HG03280 (cell line): ENCODE results near the gene FBXL4.
"Not testable (repeated sequence)": the region's sequence is repeated elsewhere in the genome, so short reads cannot be mapped to it uniquely, and the experiment has no call there.

Experiments
- ATAC-seq: cut with Tn5 transposase; IDR thresholded peaks from one replicate; pipeline ENCODE4 v1.9.1; 2021; ENCODE audit warnings: mild to moderate bottlenecking, moderate library complexity; ENCODE audit not compliant: unreplicated experiment

The FBXL4 gene

DNA sequence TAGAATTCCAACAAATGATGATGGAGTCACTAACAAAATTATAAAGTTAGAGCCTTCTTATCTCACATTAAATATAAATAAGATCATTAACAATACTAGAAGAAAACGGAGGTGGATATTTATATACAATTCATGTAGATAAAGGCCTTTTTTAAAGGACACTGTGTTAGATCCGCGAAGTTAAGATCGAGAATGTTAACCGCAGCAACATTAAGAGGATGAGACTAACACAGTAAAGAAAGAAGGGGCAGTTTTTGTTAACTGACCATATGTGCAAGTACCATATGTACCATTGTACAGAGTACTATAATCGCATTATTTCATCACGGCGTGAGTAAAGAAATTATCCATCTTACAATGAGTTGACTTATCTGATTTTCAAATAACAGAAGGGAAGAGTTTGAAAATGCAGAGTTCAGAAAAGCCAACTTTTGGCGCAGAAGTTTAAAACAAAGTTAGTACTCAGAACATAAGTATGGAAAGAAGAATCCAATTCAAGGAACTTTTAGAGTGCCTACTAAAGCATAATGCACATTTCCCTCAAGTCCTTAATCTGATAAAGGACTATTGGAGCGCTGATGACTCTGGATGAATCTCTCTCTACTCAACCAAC is 1.4 kb downstream of the FBXL4 start:
- ATAC-seq = no peak

DNA sequence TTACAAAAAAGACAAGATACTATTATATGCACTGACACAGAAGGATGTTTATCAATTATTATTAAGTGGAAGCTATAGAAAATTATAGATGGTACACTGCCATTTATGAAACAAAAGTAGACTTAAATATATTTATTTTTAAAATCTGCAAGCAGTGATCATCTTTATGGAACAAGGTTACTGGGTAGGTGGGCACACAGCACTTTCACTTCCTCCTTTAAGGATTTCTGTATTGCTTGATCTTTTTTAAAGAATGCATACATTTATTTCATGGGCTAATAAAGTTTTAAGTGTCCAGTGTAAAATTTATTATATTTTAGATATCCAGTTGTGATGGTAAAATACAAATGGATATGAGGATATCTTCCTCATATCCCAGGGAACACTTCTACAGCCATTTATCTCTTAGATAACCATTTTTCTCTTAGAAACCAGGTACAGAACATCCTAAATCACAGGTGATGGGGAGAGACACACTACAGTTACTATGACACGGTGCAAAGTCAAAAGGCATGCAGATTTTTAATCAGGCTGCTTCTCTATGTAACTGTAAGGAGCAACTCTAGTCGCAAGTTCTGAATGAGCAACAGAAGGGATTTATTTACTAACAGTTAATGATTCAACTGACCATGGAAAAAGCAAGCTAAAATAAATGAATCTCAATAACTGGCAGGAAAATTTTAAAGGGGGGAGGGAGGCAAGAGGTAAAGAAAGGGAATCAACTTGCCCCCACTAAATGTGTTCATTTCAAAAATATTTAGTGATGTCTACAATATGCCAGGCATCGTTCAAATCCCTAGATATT is 2.2 kb downstream of the FBXL4 start:
- ATAC-seq = no peak

DNA sequence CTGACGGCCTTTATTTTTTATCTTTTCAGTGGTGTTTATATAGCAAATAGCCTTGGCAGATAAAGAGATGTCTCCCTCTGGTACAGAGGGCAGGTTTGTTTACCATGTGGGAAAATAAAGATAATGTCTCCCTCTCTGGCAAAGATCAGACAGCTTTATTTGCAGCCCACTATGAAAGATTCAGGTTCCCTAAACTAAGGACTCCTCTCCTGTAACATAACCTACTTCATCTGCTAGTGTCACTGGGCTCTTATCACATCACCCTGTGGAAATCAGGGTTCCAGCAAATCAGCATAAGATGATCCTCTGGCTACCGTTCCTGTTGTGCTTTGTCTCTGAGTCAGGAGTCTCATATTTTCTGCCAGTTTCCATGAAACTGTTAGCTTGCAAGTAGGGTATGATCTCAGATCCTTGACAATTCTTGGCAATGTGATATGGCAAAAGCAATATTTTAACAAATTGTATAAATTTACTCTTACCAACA is 3.1 kb downstream of the FBXL4 start:
- ATAC-seq = no peak

DNA sequence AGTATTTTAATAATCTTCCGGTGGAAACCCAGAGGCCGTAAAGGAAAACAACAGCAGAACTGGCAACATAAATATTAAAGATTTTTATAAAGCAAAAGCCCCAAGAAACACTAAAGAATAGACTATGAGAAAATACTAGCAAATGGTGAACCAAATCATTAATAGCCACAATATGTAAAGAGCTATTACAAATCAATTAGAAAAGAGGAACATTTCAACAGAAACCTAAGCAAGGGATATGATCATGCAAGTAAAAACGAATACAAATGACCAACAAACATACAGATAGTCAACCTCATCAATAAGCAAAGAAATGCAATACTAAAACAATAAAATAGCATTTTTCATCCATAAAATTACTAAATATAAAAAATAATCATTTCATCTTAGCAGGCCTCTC is 3.6 kb downstream of the FBXL4 start:
- no peak for ATAC-seq

DNA sequence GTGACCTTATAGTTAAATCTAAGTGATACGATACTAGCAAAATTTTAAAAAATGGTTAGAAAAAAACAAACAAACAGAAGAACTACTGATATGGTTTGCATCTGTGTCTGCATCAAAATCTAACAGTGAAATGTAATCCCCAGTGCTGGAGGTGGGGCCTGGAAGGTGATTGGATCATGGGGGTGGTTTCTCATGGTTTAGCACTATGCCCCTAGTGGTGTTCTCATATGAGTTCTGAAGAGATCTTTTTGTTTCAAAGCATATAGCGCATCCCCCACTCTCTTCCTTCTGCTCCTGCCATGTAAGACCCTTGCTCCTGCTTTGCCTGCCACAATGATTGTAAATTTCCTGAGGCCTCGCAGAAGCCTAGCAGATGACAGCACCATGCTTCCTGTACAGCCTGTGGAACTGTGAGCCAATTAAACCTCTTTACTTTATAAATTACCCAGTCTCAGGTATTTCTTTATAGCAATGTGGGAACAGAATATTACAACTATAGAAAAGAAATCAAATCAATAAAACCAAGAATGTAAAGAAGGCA is 5.4 kb downstream of the FBXL4 start:
- no peak for ATAC-seq

DNA sequence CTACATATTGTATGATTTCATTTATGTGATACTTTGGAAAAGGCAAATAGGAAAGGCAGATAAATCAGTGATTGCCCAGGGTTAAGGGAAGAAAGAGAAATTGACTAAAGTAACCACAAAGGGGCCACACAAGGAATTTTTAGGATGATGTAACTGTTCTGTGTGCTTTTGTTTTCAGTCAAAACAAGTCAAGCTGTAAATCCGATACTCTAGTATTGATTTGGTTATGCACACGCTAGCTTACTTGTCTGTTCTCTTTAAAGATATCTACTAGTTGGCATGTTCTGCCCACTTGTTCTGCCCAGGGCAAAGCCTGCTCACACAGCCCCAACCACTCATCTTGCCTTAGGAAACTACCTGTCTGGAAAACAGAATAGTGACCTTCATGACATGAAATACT is 6.4 kb downstream of the FBXL4 start:
- ATAC-seq = no peak

DNA sequence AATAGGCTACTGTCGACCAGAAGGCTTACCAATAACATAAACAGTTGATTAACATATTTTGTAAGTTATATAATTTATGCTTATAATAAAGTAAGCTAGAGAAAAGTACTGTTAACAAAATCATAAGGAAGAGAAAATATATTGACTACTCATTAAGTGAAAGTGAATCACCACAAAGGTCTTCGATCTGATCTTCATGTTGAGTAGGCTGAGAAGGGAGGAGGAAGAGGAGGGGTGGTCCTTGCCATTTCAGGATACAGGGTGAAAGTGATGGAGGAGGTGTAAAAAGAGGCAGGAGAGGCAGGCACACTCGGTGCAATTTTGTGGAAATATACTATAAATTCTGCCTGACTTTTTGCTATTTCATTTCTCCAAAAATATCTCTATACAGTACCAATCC is 10.4 kb downstream of the FBXL4 start:
- no peak for ATAC-seq

DNA sequence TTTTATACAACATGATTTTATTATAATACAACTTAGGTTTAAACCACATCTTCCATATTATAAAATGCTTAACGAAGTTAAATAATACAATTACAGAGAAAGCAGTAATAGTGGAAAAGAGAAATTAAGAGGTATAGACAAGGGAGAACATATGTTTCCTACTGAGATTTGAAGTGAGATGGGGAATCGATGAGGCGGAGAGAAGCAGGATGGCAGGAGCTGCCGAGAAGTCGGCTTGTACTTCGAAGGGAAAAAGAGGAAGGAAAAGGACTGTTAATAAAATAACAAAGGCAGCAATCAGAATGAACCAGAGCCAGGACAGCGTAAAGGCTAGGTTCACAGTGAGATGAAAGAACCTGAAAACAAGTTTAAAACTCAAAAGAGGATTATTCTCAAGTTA is 15.4 kb downstream of the FBXL4 start:
- no peak for ATAC-seq

DNA sequence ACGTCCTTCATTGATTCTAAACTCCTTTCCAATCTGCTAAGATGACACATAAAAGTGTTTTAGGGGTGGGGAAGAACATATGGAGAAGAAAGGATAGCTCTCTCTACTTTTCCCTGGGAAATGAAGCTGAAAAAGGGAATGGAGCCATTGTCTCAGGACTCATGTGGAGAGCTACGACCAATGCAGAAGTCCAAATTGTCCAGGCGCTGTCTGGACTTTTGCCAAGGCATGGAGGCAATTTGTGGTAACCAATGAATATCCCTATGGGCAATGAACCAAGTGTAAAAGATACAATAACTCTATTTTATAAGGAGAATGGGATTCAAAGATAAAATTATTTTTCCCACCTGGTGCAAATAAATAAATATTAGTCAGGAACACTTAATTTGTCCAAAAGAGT is 16.1 kb downstream of the FBXL4 start:
- no peak for ATAC-seq

DNA sequence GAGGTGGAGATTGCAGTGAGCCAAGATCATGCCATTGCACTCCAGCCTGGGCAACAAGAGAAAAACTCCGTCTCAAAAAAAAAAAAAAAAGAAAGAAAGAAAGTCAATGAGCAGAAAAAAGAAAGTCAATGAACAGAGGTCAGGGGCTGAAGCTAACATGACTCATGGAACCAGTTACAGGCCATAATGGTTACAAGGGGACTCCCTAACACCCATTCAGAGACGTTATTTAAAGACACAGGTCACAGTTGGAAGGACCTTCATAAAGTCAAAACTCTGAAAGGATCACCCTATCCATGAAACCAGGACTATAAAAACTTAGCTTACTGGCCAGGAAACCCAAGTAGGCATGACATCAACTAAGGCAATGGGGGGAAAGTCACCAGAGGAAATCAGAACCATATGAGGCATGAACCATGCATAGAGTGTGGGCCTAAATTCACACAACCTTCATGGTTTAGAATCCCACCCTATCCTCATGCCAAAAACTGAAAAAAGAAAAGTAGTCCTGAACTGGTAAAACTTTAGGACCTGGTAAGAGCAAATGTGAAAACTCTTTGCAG is 18.2 kb downstream of the FBXL4 start:
- ATAC-seq = no peak

DNA sequence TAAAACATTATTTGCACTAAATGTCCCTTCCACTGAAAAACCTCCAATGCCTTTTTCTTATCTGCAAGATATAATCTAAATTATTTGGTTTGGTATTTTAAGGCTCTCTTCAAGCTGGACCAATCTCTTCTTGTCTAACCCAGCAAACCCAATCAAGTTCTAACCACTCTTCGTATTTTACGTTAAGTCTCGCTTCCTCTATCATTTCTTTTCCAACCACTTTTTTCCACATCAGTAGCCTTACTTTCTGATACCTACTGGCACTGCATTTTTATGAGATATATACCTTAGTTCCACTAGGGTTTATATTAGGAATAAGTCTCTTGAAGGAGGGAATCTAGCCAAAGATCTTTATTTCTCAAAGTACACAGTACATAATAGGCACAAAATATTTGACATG is 19.1 kb downstream of the FBXL4 start:
- ATAC-seq = no peak

DNA sequence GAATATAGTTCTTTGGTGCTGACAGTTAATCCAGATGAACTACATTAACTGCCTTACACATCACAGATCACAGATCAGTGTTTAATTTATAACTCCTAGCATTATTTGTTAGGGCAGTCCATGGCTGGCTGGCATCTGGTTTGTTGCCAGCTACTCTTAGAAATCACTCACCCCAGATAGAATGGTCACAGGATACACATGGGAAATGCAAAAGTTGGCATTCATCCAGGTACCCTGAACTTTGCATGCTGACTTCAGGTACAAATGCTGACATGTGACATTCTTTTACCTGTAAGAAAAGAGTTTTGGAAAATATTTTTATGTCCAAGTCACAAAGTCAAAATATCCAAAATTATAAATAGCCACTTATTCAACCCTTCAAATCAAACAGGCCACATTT is 20.2 kb downstream of the FBXL4 start:
- no peak for ATAC-seq

DNA sequence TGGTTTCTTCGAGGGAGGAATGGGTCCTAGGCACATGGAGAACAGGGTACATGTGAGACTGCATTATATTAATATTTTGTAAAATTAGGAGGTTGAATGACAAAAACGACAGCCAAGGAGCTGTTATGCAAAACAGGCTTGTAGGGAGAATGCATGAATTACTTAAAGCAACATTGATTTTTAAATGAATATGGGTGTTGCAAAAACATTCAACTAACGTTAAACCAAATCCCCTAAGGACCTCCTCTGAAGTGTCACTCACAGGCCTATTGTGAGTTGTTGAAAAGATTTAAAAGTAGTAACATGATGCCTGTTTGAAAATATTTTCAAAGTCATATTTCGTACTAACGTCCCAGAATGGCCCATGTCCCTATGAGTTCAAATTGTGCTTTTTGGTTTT is 21.9 kb downstream of the FBXL4 start:
- no peak for ATAC-seq

DNA sequence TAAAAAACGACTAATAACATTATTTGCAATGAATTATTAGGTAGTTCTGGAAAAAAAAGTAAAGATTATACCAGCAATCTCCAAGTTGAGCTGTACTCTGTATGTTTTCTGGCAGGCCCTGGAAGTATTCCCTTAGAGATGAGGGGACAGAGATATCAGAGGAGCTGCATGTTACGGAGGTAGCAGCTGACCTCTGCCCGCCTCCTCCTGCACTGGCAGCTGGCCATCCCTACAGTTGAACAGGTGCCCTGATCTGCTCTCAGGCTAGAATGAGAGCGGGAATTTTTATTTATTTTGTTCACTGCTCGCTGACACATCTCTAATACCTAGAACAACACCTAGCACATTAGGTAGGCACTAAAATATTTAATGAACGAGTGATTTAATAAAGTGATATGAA is 23.1 kb downstream of the FBXL4 start:
- ATAC-seq = no peak

DNA sequence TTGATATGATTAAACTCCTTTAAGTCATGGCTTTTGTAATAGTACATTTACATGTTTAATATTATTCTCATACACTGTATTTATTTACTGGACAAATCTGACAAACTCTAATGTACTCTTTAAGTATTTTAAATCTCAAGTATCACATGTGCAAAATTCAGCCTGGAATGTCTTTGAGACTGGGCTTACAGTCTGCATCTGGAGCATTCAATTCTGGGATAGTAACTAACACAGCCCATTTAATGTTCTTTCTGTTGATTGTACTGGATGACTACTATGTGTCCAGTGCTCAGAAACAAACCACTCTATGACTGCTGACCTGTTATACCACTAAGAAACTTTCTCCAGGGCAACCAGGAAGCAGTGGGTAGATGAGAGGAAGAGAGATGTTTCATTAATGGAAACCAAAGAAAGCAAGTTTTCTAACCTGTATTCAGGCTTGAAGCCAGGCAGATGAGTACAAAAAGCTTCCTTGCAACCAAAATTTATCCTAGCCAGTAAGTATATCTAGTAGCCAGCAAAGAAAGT is 26.8 kb downstream of the FBXL4 start:
- ATAC-seq = peak; percentile 88

DNA sequence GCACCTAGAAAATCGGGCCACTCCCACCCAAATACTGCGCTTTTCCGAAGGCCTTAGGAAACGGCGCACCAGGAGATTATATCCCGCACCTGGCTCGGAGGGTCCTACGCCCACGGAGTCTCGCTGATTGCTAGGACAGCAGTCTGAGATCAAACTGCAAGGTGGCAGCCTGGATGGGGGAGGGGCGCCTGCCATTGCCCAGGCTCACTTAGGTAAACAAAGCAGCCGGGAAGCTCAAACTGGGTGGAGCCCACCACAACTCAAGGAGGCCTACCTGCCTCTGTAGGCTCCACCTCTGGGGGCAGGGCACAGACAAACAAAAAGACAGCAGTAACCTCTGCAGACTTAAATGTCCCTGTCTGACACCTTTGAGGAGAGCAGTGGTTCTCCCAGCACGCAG is 36.8 kb downstream of the FBXL4 start:
- ATAC-seq = not testable (repeated sequence)

DNA sequence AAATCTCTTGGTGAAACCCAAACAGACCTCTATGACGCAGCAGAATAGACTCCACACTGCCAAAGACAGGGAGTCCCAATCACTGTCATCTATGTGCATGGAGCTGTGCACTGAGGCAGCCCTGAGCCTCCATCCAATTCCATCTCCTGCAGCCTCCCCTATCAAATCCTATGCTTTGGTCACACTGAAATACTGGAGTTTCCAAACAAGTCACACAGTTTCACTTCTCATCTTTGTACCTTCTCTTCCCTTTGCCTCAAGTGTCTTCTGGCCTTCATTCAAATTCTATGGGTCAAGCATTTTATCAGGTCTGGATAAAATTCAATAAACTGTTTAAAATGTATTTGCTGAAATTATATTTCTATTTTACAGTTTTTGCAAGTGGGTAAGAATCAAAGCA is 38.5 kb downstream of the FBXL4 start:
- no peak for ATAC-seq

DNA sequence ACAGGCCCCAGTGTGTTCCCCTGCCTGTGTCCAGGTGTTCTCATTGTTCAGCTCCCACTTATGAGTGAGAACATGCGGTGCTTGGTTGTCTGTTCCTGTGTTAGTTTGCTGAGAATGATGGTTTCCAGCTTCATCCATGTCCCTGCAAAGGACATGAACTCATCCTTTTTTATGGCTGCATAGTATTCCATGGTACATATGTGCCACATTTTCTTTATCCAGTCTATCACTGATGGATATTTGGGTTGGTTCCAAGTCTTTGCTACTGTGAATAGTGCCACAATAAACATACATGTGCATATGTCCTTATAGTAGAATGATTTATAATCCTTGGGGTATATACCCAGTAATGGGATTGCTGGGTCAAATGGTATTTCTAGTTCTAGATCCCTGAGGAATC is 41.4 kb downstream of the FBXL4 start:
- not testable (repeated sequence) for ATAC-seq

DNA sequence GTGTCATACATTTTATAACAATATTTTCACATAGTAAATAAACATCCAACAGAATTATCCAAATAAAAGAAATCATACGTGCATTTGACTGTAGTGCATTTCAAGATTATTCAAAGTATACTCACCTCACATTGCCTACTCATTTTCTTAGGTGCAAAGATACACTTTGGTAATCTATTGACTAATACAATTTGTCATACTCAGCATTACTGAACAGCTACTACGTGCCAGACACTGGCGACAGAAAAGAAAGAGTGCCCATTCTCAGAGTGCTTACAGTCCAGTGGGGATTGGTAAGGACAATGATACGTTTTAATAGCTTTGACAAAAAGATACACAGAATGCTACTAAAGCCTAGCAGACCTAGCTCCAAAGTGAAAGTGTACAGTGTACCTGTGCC is 42.0 kb downstream of the FBXL4 start:
- no peak for ATAC-seq

DNA sequence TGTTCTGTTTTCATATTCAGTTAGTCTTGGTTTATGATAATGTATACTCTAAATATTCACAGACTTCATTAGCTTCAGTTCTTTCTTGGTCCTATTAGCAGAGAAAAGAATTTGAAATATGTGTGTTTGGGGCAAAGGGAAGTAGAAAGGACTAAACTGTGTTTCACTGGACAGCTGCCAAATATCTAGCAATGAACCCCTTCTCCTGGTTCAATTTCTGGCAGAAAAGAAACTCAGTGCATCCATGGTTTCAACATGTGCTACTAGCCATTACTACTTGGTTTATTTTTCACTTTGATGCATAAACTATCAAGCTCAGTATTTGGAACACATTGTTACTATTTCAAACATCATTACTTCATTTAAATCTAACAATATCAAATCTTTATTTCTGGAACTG is 43.6 kb downstream of the FBXL4 start:
- no peak for ATAC-seq

DNA sequence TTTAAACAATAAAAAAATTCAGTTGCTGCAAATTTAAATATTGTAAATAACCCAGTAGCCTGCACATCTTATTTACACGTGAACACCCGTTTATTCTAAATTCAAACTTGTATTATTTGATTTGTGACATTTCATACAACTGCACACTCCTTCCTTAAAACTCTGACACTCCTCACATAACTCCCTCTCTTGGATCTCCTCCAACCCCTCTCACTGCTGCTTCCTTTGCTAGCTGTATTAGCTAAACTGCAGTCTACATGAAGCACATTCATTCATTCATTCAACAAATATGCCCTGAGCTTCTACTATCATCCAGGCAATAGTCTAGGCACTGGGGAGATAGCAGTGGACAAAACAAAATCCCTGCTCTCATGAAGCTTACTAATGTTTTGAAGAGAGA is 47.0 kb downstream of the FBXL4 start:
- ATAC-seq = no peak

DNA sequence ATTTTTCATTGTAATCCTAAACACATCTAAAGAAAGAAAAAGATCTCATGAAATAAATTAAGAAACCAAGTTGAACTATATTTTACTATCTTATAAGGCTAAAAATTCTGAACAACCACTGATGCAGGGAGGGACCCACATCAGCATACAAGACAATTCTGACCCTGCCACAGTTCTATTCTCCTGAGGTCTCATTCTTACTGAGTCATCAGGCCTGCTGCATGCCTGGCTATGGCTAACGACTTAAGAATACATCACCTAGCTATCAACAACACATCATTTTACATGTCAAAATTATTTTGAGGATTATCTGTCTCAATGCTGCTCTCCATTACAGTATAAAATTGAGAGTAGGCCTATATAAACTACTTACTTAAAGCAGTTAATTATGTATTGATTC is 52.9 kb downstream of the FBXL4 start:
- ATAC-seq = no peak
